Lung (tissue), 12 donors: ENCODE measurements around the gene CATSPER1. TPM values are rescaled to one million over a fixed set of nuclear protein-coding genes. Genes with fewer than 3 reads are reported as not detected.
A peak's percentile ranks its signal among the peaks of the same experiment; 100 is the strongest.

ENCODE experiments used
- ATAC-seq: fragments of 200-7000 bp; cut with Tn5 transposase; one replicate; pipeline ENCODE4 v1.9.1; 2020; ENCODE audit warnings: moderate number of reproducible peaks; ENCODE audit not compliant: insufficient read depth, low FRiP score
- DNase-seq, 3 donors: peaks; one replicate each; pipeline ENCODE4 v3.0.0-alpha.2; 2013 to 2017
- H3K27ac ChIP-seq, 2 donors: one replicate each; pipeline ENCODE4 v1.5.1; 2013; ENCODE audit warnings: mild to moderate bottlenecking in 2 of 2, moderate library complexity in 2 of 2, control low read depth in 1 of 2, inconsistent platforms in 1 of 2, low read depth in 1 of 2, low read length in 1 of 2
- H3K27me3 ChIP-seq, 3 donors: one replicate each; pipeline ENCODE4 v1.5.1; 2013; ENCODE audit warnings: low read length in 2 of 3; ENCODE audit not compliant: control insufficient read depth in 3 of 3, insufficient read depth in 3 of 3
- H3K36me3 ChIP-seq, 4 donors: one replicate each; pipeline ENCODE4 v1.5.1; 2013; ENCODE audit warnings: low read length in 4 of 4, mild to moderate bottlenecking in 1 of 4, moderate library complexity in 1 of 4; ENCODE audit not compliant: control insufficient read depth in 4 of 4, insufficient read depth in 4 of 4
- H3K4me1 ChIP-seq, 5 donors: one replicate each; pipeline ENCODE4 v1.5.1; 2013; ENCODE audit warnings: low read length in 5 of 5, mild to moderate bottlenecking in 2 of 5, moderate library complexity in 1 of 5; ENCODE audit not compliant: control insufficient read depth in 5 of 5, insufficient read depth in 5 of 5
- H3K4me3 ChIP-seq: one replicate; pipeline ENCODE4 v1.5.1; 2013; ENCODE audit warnings: mild to moderate bottlenecking, control low read depth, moderate library complexity
- H3K9ac ChIP-seq, 2 donors: one replicate each; pipeline ENCODE4 v1.5.1; 2013; ENCODE audit warnings: low read length in 2 of 2, control low read depth in 1 of 2; ENCODE audit not compliant: insufficient read depth in 1 of 2
- H3K9me3 ChIP-seq, 4 donors: one replicate each; pipeline ENCODE4 v1.5.1; 2013; ENCODE audit warnings: low read length in 3 of 4, mild to moderate bottlenecking in 1 of 4, moderate library complexity in 1 of 4; ENCODE audit not compliant: control insufficient read depth in 4 of 4, insufficient read depth in 3 of 4
- CTCF ChIP-seq: IDR thresholded peaks from 2 replicates; pipeline ENCODE4 v1.5.1; 2012; ENCODE audit warnings: mild to moderate bottlenecking; ENCODE audit errors: control extremely low read depth, extremely low read depth
- WGBS, 2 donors: extraction: QIAGEN DNeasy Blood & Tissue Kit; methylation state at CpG; one replicate each; pipeline ENCODE4 v1.1.7; 2013; 5-methylcytosine and 5-hydroxymethylcytosine counted together
- polyA plus RNA-seq, 2 donors: library from polyadenylated mRNA; stranded (reverse); fragments of 200-250 nt; gene quantifications; one replicate each; pipeline ENCODE4 v1.2.1, GENCODE V29; 2013
- total RNA-seq, 2 donors: library from RNA; depleted of rRNA in 1 of 2; stranded (reverse); fragments of >200 nt in 1 of 2; gene quantifications; one replicate each; pipeline ENCODE4 v1.2.1, GENCODE V29; 2014 to 2021
- donor health status: control.
- donor health status: control.
- donor health status: Bipolar disorder and iron deficiency.
- donor health status: healthy.
- donor health status: DM: yes; HTN: yes; CAD: no.

Gene CATSPER1
- total and polyA plus RNA-seq, 4 donors, result 2.9 to 3.3 (median 3.1) TPM; not detected in 1

- Histone ChIP-seq H3K4me1 (peaks cover 4 to 20% (median 8%) of the 10 kb centered on the region in 5 donors), H3K9me3 (no peaks in the 10 kb centered on the region), H3K9ac (no peak within 1 kb of the TSS), H3K36me3 (peaks cover 0 to 6% (median 1%) of the 10 kb centered on the region in 4 donors), H3K27ac (no peak within 1 kb of the TSS), H3K27me3 (peaks cover 0 to 11% (median 5%) of the 10 kb centered on the region in 3 donors), H3K4me3 (no peak within 1 kb of the TSS)
- DNase-seq (peak in 1 of 3 donors; percentile 37), ATAC-seq (no peak)
- no peak for TF ChIP-seq CTCF
- whole genome bisulfite sequencing, 2 donors, result 15 to 20% methylated on average over 27 to 39 of the region's 39 CpGs
Observed at GRCh38 chr11:66048547-66049323, 22.5 kb upstream of the CATSPER1 start, which contains the start of gene GAL3ST3. Gene GAL3ST3 (minus strand): TSS chr11:66049161. CDS start chr11:66045415, 3,746 bp downstream.

- peaks cover 0 to 11% (median 5%) of the 10 kb centered on the region in 3 donors for H3K27me3 ChIP-seq
- peak overlapping the region in 1 of 2 donors; percentile 15 for H3K27ac ChIP-seq
- no peaks in the 10 kb centered on the region for H3K9me3 ChIP-seq
- no peak overlapping the region for H3K9ac ChIP-seq
- no peak for ATAC-seq
- no peak for TF ChIP-seq CTCF
- H3K4me1 ChIP-seq, result peaks cover 0 to 11% (median 6%) of the 10 kb centered on the region in 5 donors
- DNase-seq, result no peak
- H3K4me3 ChIP-seq, result no peak overlapping the region
- peaks cover 0 to 6% (median 0%) of the 10 kb centered on the region in 4 donors for H3K36me3 ChIP-seq
- 73 to 84% methylated on average over 11 of the region's 11 CpGs for WGBS, 2 donors
Observed at GRCh38 chr11:66047541-66048365, 21.5 kb upstream of the CATSPER1 start.

GRCh38 chr11:66046901-66047300 is 20.6 kb upstream of the CATSPER1 start:
- Histone ChIP-seq H3K27ac (no peak overlapping the region), H3K9ac (no peak overlapping the region), H3K4me1 (peaks cover 0 to 11% (median 6%) of the 10 kb centered on the region in 5 donors)

More at GRCh38 chr11:66046901-66047300, 20.6 kb upstream of the CATSPER1 start:
- H3K4me3 ChIP-seq, result no peak overlapping the region
- peaks cover 0 to 11% (median 5%) of the 10 kb centered on the region in 3 donors for H3K27me3 ChIP-seq
- WGBS, 2 donors, result 92% methylated on average over 3 of the region's 3 CpGs
- no peaks in the 10 kb centered on the region for H3K36me3 ChIP-seq
- DNase-seq, result no peak
- ATAC-seq, result no peak
- TF ChIP-seq CTCF, result no peak
- H3K9me3 ChIP-seq, result no peaks in the 10 kb centered on the region
